Tibial nerve (tissue), 3 donors: ENCODE data around the gene DTYMK.

ENCODE experiments used
- CTCF ChIP-seq, 5 experiments: fragments of 200-600 bp in 3 of 5; fragments of 450-650 bp in 2 of 5; sonication (generic) in 3 of 5; IDR thresholded peaks; one replicate each; pipeline ENCODE4 v1.5.1; 2016 to 2019; ENCODE audit warnings: antibody characterized with exemption in 5 of 5, mild to moderate bottlenecking in 3 of 5, moderate library complexity in 2 of 5
- POLR2A ChIP-seq, 2 donors: fragments of 450-650 bp; IDR thresholded peaks; one replicate each; pipeline ENCODE4 v1.6.1; 2017; ENCODE audit warnings: antibody characterized with exemption in 2 of 2, mild to moderate bottlenecking in 2 of 2, moderate library complexity in 2 of 2

GRCh38 chr2:241665731-241666440, 20.7 kb downstream of the DTYMK start:
- TF ChIP-seq POLR2A (IDR thresholded peaks at IDR 0.05) (no peak), CTCF (IDR thresholded peaks at IDR 0.05) (no peak)
